Stimulated activated CD4-positive, alpha-beta T cell treated with anti-CD3 and anti-CD28 coated beads, Interleukin-15, amount 100 ng/mL, for 24 hours (primary cell): ENCODE measurements around the gene ATG7.
"Not testable (repeated sequence)": the region's sequence is repeated elsewhere in the genome, so short reads cannot be mapped to it uniquely, and the experiment has no call there.

Experiments used
- DNase-seq: peaks from one replicate; pipeline ENCODE4 v3.0.0-alpha.2; 2020

Gene ATG7

DNA sequence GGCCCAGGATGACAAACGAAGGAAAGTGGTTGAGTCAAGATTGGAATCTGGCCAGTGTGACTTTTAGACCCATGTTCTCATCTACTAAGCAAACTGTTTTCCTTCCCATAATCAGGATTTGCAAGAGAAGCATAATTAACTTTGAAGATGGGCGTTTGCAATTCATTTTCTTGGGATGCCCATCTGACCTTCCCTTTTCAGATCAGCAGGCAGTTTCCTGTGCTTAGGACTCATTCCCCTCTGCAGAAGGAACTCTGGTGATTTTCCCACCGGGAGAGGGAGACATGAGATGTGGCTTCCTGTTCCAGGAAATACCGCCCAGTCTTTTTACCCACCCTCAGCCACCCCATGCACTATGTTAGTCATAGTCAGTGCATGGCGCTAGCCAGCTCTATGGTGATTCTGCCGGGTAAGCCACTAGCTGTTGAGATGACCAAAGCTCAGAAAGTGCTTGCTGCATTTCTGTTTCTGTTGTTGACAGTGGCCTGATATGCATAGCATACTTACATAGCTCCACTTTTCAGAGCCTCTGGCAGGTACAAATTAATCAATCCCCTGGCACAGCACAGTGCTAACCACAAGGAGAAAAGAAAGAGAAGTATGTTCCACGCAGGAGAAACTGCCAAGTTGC is 242.1 kb downstream of the ATG7 start:
- DNase-seq: no peak

DNA sequence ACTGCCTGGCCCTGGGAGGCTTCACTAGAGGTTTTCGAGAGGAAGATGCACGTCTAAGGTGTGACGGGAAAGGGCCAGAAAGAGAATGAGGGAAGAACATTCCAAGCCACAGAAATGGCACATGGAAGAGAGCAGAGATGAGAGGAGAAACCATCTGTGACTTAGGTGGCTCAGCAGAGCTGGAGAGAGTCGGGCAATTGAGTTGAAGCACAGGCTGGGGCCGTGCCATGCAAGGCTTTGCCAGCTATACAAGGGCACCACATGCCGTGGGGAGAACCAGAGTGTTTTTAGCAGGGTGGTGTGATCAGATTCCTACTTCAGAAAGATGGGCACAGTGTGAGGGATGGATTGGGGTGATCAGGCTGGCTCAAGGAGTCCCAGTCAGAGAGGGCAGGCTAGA is 245.4 kb downstream of the ATG7 start:
- DNase-seq: no peak

DNA sequence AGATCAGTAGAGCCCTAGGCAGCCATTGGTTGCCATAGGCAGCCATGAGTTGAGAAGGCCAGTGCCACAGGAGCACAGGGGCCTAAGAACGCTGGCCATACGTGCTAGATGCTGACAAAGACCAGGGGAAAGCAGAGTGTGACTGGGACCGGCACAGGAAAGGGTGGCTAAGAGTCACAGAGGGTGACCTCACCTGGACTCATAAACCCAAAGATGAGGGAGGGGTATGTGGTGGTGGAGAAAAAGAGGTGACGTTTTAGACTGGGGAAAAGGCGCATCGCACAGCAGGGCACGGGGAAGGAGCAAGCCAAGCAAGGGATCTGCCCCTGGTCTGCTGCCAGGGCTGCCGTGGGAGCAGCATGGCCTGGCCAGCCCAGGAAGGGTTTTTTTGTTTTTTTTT is 249.0 kb downstream of the ATG7 start:
- DNase-seq: no peak

DNA sequence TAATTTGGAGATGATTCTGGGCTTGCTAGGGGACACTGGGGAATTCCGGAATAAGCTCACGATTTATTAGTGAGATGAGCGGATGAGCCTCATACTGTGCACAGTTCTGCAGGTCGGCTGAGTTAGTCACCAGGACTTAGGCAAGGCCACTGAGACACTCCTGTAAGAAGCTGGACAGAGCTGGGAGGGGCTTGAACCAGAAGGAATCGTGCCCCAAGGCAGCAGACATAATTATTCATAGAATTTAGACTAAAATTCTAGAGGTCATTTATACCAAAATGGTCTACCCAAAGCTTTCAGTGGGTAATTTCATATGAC is 250.2 kb downstream of the ATG7 start:
- DNase-seq: no peak

DNA sequence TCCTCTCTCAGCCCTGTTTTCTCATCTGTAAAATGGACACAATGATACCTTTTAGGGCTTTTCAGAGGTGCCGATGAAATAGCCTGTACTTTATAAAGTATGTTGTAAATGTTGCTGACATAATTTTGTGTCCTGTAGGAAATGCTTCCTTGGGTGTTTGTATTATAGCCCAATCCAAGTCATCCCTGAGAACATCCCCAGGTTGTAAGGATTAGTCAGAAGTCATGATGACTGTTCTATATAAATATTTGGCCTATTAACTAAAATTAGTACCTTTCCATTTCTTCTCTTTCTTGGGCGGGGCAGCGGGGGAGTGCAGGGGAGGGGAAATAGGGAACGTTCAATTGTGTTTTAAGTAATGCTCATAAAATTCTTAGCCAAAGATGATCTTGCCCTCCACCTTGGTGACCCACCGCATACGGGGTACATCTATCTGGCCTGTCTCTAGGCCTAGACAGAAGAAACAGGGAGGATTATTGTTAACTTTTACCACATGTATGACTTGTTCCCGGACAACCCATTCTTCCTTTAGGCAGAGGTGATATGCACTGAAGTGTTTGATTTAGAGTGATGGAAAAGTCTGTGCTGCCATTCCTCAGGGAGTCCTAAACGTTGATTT is 250.9 kb downstream of the ATG7 start:
- DNase-seq: no peak

DNA sequence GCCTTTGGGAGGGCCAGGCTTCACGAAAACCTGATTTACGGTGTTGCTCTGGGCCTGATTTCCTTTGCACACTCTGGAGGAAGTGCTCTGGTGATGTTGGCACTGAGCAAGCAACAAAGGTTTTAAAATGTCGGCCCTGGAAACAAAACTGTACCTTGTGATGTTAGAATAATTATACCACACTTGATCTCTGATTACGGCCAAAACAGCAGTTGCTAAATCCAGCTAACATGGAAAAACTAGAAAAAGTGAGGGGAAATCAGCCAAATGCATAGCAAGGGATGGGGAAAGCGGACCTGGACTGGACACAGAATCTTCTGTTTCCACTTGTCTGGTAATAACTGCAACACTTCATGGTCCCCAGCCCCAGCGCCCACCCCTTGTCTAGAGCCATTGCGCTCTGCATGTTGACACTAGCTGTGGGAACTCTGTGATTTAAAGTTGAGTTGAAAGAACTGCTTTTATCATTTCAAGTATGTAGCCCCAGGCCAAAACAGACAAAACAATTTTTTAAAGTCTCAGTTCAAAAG is 251.4 kb downstream of the ATG7 start:
- DNase-seq: no peak

DNA sequence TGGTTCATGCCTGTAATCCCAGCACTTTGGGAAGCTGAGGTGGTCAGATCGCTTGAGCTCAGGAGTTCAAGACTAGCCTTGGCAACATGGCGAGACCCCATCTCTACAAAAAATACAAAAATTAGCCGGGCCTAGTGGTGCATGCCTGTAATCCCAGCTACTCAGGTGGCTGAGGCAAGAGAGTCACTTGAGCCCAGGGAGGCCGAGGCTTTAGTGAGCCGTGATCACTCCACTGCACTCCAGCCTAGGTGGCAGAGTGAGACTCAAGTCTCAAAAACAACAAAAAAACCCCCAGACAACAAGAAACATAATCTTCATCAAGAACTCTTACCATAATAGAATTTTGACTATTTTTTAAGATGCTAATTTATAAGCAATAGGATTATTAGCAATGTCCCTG is 253.9 kb downstream of the ATG7 start:
- DNase-seq: not testable (repeated sequence)

DNA sequence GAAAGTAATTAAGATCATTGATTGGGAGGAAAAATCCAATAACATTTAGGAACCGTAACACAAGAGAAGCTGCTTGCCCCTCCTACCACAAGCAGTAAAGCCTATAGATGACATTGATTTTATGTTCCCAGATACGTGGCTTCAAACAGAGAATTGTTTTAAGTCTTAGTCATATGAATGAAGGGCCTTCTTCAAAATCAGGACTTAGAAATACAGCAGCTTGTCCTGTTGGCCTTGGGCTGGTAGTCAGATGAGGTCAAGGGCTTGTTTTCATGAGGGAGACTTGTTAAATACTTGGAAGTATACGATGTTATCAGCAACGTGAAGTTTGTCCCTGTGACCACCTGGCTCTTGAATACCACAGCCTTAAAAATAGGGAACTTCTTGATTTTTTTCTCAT is 257.1 kb downstream of the ATG7 start:
- no peak for DNase-seq

DNA sequence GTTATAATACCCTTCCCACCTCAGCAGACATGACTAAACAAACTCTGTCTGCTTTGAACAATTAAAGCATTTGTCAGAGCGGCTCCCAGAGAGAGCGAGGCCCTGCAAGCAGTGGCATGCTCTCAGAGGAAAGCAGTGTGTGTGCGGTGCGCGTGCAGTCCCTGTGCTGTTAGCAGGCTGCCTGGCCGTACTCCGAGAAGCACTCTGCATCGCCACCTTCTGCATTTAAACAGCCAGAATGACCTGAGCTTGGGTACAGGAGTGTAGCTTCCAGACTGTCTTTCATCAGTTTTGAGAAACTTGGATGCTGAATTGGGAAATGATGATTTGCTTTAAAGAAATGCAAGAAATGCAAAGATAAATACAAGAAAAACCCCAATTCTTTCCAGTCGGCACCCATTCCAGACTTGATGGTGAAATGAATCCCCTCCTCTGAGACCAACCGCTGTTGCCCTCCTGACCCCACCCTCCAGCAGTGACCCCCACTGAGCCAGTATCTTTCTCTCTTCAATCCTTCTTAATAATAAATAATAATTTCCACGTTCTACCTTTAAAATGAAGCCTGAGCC is 258.0 kb downstream of the ATG7 start:
- DNase-seq: no peak

DNA sequence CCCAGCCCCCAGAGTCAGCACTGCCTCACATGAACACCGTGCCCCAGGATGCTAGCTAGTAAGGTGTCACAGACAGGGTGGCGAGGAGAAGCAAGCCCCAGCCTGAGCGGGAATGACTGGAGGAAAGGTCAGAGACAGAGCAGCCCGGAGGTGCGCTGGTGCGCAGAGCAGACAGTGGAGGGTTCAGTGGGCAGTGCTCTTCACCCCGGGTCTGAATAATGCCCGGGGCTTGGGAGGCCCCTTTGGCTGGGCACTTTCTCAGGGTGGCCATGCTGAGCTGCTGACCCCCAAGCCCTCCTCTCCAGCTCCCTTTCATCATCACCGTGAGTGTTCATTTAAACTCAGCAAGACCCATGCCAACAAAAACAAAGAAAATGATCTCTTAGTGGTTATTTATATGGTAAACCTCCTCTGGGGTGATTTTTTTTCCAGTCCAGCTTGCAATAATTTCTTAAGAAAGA is 260.8 kb downstream of the ATG7 start:
- DNase-seq: no peak

DNA sequence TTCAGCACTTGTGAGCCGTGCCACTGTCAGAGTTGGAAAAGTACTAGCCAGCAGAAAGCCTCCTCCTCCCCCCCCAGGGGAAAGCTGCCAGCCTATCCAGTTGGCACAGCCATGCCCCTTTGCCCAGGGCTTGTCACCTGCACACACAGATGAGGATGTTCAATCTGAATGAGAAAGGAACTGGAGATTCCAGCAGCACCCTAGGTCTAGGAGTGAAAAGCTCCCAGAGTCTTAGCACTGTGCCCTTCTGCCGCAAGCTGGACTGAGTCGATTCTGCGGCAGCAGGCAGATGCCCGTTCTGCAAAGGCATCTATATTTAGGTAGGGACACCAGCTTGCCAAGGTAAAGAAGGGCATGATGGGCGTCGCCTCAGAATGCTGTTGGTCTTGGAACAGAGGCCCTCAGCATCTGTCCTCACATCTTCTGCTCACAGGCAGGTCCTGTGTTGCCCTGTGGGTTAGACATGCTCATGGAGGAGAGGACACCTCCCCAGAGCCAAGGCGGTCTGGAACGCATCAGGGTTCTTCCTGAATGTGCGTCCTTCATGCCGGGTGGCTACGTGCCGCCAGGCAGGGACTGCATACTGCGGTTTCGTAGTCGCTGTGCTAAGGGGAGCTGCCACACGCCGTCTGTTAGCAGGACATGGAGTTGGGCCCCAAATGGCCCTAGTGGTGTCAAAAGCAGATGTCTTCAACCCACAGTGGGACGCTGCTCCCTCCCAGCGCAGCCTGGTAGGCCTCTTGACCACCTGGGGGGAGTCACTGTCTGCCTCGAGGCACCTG is 262.0 kb downstream of the ATG7 start:
- DNase-seq: no peak

DNA sequence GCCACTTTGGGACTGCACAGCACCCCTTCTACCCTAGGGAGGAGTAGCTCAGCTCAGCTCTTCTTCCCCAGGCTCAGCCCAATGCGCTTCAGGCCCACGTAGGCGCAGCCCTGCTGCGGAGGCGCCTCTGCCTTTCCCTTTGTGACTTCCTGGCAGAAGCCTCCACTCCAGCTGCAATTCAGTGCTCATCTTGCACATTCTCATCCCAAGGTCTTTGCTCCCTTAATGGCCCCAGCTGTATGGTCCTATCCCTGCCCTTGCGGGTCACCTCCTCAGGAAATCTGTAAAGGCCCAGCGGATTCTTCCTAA is 262.6 kb downstream of the ATG7 start:
- DNase-seq: no peak

DNA sequence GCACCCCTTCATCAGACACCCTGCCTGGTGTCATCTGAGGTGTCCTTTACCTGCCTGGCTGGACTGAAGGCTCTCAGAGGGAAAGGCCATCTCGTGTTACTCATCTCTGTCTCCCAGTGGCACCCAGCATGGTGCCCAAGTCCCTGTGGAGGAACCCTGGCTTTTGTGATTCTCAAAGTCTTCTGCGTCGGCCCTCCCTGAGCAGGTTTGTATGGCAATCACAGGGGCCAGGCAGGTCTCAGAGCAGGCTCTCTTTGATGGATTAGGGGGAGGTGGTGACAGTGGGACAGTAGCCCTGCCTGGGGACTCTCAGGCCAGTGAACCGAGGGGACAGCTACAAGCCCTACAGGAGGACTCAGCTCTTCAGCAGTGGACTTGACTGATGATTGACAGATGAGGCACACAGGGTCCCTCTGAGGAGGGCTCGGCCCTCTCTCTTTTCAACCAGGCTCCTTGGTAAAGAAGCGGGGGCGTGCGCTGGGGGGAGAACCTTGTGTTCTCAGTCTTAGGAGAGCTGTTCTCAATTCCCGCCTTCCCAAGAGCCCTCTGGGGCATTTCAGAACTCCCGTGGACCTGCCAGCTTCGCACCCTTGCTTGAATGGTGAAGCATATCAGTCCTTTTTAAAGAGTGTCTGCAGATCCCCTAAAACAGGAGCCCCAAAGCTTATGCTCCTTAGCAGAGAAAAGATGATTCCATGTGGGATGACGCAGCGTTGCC is 263.2 kb downstream of the ATG7 start:
- DNase-seq: no peak

DNA sequence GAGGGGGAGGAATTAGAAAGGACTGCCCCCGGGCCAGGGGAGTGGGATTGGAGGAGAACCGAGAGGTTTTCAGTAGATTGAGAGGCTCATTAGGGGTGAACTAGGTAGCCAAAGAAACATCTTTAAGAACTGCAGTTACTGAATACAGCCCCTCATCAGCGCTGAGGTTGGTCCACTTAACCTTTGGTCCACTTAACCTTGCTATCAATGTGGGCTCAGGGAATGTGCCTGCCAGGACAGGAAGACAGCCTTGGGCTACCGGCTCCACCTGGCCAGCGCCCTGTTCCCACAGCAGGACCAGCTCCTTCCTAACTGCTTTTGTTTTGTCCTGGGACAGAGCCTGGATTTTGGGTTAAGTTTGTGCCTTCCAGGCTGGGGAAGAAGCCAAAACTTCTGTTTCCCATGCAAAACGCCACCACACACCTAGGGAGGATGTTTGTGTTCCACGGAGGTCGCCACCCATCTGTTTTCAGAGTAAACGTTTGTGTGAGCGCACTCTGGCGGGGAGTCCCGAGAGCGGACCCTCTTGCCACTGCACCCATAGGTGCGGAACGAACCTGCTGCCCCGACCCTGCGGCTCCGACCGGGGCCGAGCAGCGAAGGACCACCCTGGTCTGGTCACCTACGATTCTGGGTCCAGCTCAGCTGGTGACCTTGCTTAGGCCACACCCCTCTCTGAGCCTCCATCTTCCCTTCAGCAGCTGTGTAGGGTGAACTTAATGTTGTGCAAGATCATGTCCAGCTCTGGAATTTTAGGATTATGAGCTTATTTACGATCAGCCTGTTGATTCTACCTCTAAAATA is 264.1 kb downstream of the ATG7 start:
- no peak for DNase-seq

DNA sequence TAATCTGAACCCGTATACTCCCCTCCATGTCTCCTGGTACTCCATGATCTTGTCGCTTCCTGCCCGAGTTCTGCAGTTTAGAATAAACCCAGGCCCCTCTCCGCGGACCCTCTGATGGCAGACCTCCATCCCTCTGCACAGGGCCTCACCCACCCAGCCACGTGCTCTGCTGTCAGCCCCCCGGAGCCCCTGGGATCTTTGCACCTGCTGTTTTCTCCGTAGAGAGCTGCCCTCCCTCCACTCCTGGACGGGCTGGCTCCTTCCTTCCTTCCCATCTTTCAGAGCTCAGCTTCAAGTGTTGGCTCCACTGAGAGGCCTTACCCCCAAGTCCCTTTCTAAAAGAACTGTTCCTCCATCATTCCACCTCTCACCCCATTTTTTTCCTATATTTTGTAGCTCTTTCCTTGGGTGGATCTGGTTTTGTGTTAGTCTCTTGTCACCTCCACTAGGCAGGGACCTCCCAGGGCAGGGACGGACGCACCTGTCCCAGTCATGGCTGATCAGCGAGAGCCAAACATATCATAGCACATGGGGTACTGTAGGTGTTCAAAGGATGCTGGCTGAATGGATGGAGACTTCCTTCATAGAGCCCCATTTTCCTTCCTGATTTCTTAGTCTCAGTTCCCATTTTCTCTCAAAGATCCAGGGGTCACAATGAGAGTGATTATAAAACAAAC is 264.9 kb downstream of the ATG7 start:
- DNase-seq: no peak

DNA sequence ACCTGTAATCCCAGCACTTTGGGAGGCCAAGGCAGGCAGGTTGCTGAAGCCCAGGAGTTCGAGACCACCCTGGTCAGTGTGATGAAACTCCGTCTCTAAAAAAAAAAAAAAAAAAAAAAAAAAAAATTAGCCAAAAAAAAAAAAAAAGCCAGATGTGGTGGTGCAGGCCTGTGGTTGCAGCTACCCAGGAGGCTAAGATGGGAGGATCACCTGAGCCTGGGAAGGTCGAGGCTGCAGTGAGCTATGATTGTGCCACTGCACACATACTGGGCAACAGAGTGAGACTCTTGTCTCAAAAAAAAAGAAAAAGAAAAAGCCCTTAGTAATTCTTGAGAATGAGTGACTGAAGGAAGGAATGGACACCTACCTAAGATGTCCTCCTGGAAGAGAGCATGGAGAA is 266.4 kb downstream of the ATG7 start:
- no peak for DNase-seq

DNA sequence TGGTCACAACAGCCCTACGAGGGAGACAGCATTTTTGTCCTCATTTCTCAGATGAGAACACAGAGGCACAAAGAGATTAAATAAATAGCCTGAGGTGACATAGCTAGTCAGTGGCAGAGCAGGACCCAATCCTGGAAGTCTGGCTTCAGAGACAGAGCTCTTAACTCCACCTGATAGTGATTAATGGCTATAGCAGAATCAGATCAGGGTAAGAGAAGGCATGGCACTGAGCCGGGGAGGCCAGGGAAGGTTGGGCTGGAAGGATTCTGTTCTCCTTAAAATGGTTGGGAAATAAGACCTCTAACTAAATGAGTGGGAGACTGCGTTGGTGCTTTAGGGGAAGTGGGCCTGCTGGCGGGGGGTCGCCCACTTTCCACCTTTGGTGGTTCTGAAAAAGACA is 267.0 kb downstream of the ATG7 start:
- no peak for DNase-seq

DNA sequence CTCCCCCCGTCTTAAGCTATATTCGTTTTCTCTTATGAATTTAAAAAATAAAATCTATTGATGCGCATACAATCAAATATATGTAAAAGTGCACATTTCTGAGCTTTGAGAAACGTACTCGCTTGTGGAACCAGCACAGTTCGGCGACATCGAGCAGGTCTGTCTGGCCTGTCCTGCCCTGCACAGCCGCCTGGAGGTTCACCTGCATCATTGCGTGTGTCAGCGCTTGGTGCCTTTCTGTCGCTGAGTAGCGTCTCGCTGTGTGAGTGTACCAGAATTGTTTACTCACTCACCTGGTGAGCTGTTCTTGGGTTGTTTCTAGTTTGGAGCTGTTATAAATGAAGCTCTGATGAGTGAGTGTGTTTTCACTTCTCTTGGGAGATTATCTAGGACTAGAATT is 267.5 kb downstream of the ATG7 start:
- no peak for DNase-seq

DNA sequence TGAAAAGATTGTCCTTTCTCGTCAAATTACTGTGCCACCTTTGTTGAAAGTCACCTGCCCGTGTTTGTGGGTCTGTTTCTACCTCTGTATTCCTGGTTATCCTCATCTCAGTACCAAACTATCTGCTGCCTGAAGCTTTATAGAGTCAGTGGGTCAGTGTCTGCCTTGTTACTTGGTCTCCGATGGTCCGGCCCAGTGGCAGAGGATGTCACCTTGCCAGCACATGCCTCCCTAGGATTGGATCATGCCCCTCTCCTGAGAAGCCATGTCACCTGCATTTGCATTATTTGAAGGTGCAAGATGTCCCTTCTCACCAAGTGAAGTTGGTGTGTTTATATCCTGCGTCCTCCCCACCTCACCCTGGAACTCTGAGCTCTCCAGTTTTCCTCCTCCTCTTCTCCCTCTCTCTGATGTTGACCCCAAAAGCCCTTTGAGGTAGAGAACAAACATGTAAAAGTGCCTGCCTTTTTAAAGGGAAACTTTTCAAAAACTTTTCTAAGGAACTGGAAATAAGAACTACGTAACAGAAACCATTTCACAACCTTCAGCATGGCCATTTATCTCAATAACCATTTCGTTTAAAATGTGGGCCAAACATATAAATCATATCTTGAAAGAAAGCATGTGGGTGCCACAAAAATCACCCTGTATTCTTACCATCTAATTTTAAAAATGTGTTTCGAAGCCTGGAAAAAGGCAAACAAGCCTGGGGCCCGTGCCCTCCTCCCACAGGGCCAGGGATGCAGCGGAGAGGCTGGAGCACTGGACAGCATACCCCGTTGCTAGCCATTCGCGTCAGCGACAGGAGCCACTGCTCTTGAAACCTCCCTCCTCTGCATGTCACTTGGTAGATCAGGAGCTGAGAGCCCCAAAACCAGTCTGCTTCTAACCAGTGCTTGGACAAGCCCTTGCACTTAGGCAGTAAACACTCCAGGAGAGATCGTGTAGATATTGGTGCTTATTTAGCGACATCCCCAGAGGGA is 269.4 kb downstream of the ATG7 start:
- no peak for DNase-seq

DNA sequence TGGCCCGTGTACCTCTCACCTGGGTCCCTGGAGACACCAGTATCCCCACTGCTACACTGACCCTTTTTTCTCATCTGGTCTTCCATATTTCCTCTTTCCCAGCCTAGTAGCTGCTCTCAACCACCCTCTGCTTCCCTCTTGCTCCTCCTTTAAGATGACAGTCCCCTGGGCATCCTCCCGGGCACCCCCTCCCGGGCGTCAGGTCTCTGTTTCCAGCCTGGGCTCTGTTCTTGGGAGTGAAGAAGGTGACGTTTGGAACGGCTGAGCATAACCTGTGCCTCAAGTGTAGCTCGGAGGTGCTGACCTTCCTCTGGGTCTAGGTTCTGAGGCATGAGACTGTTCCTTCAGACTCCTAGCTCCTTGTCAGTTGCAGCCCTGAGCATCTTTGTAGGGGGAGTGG is 270.4 kb downstream of the ATG7 start:
- no peak for DNase-seq
